ENCODE data around the gene ELANE. TPM values are rescaled to one million over a fixed set of nuclear protein-coding genes. Genes with fewer than 3 reads are reported as not detected.

The ELANE gene
- total and polyA plus RNA-seq, 2 experiments from 2014 or later = 0.81 to 0.83 TPM

- H3K4me2 ChIP-seq = no peak overlapping the region
- no peak overlapping the region for H3K27ac ChIP-seq
- no peak overlapping the region for H3K4me3 ChIP-seq
- no peaks in the 10 kb centered on the region for H3K9me3 ChIP-seq (ENCODE audit: low read depth)
- peaks cover 3% of the 10 kb centered on the region for H3K4me1 ChIP-seq (ENCODE audit: insufficient read depth)
- 97% methylated on average over 8 of the region's 8 CpGs for WGBS (ENCODE audit: low lambda C conversion rate, missing lambda C conversion rate)
- H2AFZ ChIP-seq = no peak overlapping the region
- no peaks in the 10 kb centered on the region for H3K9me2 ChIP-seq (replicated peaks; ENCODE audit: insufficient read depth)
- H3K36me3 ChIP-seq (replicated peaks; ENCODE audit: insufficient read depth, low read depth) = no peaks in the 10 kb centered on the region
- peaks cover 56% of the 10 kb centered on the region for H3K79me2 ChIP-seq
- TF ChIP-seq EZH2 (IDR thresholded peaks at IDR 0.05; ENCODE audit: borderline replicate concordance) (no peak), CTCF (IDR thresholded peaks at IDR 0.05; ENCODE audit: poor library complexity) (no peak)
- no peaks in the 10 kb centered on the region for H3K27me3 ChIP-seq
- peaks cover 27% of the 10 kb centered on the region for H4K20me1 ChIP-seq (ENCODE audit: insufficient read depth, poor library complexity, severe bottlenecking)
- DNase-seq (ENCODE audit: low spot score) = no peak
These were observed 52.4 kb downstream of the ELANE start for GRCh38 chr19:904545-904944.

MicroRNAs within 50 kb of the gene (microRNA counts, 767-probe panel; counts per million panel counts)
- microRNA hsa-miR-3187-3p = not detected

Small RNA genes within 50 kb of the gene (microRNA-seq; reads per million reads assigned to microRNA genes)
- 31.8 reads per million, percentile 46 among the genes with 10 or more reads in this experiment for gene MIR3187
- 8.0 reads per million, percentile 20 among the genes with 10 or more reads in this experiment for gene MIR4745

Small RNA genes within 50 kb of the gene (small RNA-seq; reads per million reads assigned to genes)
- not detected for gene MIR3187
- 0.12 reads per million for gene RNU6-9

Other genes with a start within 250 kb of the ELANE start
- gene POLRMT, start 218.8 kb upstream of the ELANE start, total RNA-seq = 38.7 and 41.9 TPM in 2 replicates
- gene POLRMT, start 218.8 kb upstream of the ELANE start, polyA plus RNA-seq = 59.5 and 60.7 TPM in 2 replicates
- 0.20 TPM in 1 of 2 replicates, not detected in the other for gene FGF22, start 212.4 kb upstream of the ELANE start, total RNA-seq
- gene FGF22, start 212.4 kb upstream of the ELANE start, polyA plus RNA-seq = 0.18 and 0.70 TPM in 2 replicates
- gene RNF126, start 189.1 kb upstream of the ELANE start, total RNA-seq = 42.7 and 43.9 TPM in 2 replicates
- gene RNF126, start 189.1 kb upstream of the ELANE start, polyA plus RNA-seq = 84.7 and 89.6 TPM in 2 replicates
- gene FSTL3, start 175.9 kb upstream of the ELANE start, total RNA-seq = 106 and 131 TPM in 2 replicates
- gene FSTL3, start 175.9 kb upstream of the ELANE start, polyA plus RNA-seq = 171 and 209 TPM in 2 replicates
- gene PRSS57, start 156.9 kb upstream of the ELANE start, total RNA-seq = 0.16 and 2.4 TPM in 2 replicates
- gene PRSS57, start 156.9 kb upstream of the ELANE start, polyA plus RNA-seq = 1.2 TPM in 1 of 2 replicates, not detected in the other
- gene PALM, start 143.4 kb upstream of the ELANE start, total RNA-seq = 27.2 and 34.9 TPM in 2 replicates
- gene PALM, start 143.4 kb upstream of the ELANE start, polyA plus RNA-seq = 22.1 and 23.0 TPM in 2 replicates
- gene MISP, start 101.2 kb upstream of the ELANE start, total RNA-seq = 35.7 and 43.7 TPM in 2 replicates
- 38.4 and 50.9 TPM in 2 replicates for gene MISP, start 101.2 kb upstream of the ELANE start, polyA plus RNA-seq
- 144 and 178 TPM in 2 replicates for gene PTBP1, start 54.9 kb upstream of the ELANE start, total RNA-seq
- 204 and 219 TPM in 2 replicates for gene PTBP1, start 54.9 kb upstream of the ELANE start, polyA plus RNA-seq
- 7.6 and 11.1 TPM in 2 replicates for gene PLPPR3, start 30.3 kb upstream of the ELANE start, total RNA-seq
- 11.4 and 11.7 TPM in 2 replicates for gene PLPPR3, start 30.3 kb upstream of the ELANE start, polyA plus RNA-seq
- not detected in 2 replicates for gene AZU1, start 24.5 kb upstream of the ELANE start, total RNA-seq
- 0.94 TPM in 1 of 2 replicates, not detected in the other for gene AZU1, start 24.5 kb upstream of the ELANE start, polyA plus RNA-seq
- not detected in 2 replicates for gene PRTN3, start 11.3 kb upstream of the ELANE start, total RNA-seq
- gene PRTN3, start 11.3 kb upstream of the ELANE start, polyA plus RNA-seq = not detected in 2 replicates
- gene CFD, start 7.4 kb downstream of the ELANE start, total RNA-seq = 3.3 and 9.0 TPM in 2 replicates
- gene CFD, start 7.4 kb downstream of the ELANE start, polyA plus RNA-seq = 8.2 and 11.2 TPM in 2 replicates
- gene MED16, start 40.9 kb downstream of the ELANE start, total RNA-seq = 24.4 and 32.1 TPM in 2 replicates
- 80.9 and 111 TPM in 2 replicates for gene MED16, start 40.9 kb downstream of the ELANE start, polyA plus RNA-seq
- gene RNU6-9, start 41.2 kb downstream of the ELANE start, total RNA-seq = not detected in 2 replicates
- not detected in 2 replicates for gene RNU6-9, start 41.2 kb downstream of the ELANE start, polyA plus RNA-seq
- gene R3HDM4, start 60.9 kb downstream of the ELANE start, total RNA-seq = 42.2 and 44.1 TPM in 2 replicates
- 86.6 and 88.2 TPM in 2 replicates for gene R3HDM4, start 60.9 kb downstream of the ELANE start, polyA plus RNA-seq
- 1.3 and 1.4 TPM in 2 replicates for gene KISS1R, start 65.0 kb downstream of the ELANE start, total RNA-seq
- 2.1 and 4.2 TPM in 2 replicates for gene KISS1R, start 65.0 kb downstream of the ELANE start, polyA plus RNA-seq
- gene ARID3A, start 73.7 kb downstream of the ELANE start, total RNA-seq = 95.9 and 122 TPM in 2 replicates
- gene ARID3A, start 73.7 kb downstream of the ELANE start, polyA plus RNA-seq = 180 and 203 TPM in 2 replicates
- 57.8 and 60.0 TPM in 2 replicates for gene WDR18, start 132.0 kb downstream of the ELANE start, total RNA-seq
- 160 and 169 TPM in 2 replicates for gene WDR18, start 132.0 kb downstream of the ELANE start, polyA plus RNA-seq
- 0.30 and 0.64 TPM in 2 replicates for gene GRIN3B, start 148.1 kb downstream of the ELANE start, total RNA-seq
- gene GRIN3B, start 148.1 kb downstream of the ELANE start, polyA plus RNA-seq = 0.48 and 0.49 TPM in 2 replicates
- 108 and 169 TPM in 2 replicates for gene TMEM259, start 168.8 kb downstream of the ELANE start, total RNA-seq
- gene TMEM259, start 168.8 kb downstream of the ELANE start, polyA plus RNA-seq = 311 and 383 TPM in 2 replicates
- gene RNU6-2, start 169.2 kb downstream of the ELANE start, total RNA-seq = not detected in 2 replicates
- gene RNU6-2, start 169.2 kb downstream of the ELANE start, polyA plus RNA-seq = not detected in 2 replicates
- gene CNN2, start 174.3 kb downstream of the ELANE start, total RNA-seq = 88.5 and 115 TPM in 2 replicates
- 229 and 247 TPM in 2 replicates for gene CNN2, start 174.3 kb downstream of the ELANE start, polyA plus RNA-seq
- gene ABCA7, start 187.8 kb downstream of the ELANE start, total RNA-seq = 8.2 and 17.8 TPM in 2 replicates
- 26.8 and 38.1 TPM in 2 replicates for gene ABCA7, start 187.8 kb downstream of the ELANE start, polyA plus RNA-seq
- 11.0 and 12.9 TPM in 2 replicates for gene ARHGAP45, start 214.9 kb downstream of the ELANE start, total RNA-seq
- 16.0 and 18.3 TPM in 2 replicates for gene ARHGAP45, start 214.9 kb downstream of the ELANE start, polyA plus RNA-seq
- gene POLR2E, start 243.1 kb downstream of the ELANE start, total RNA-seq = 126 and 170 TPM in 2 replicates
- 326 and 328 TPM in 2 replicates for gene POLR2E, start 243.1 kb downstream of the ELANE start, polyA plus RNA-seq

All from hepatocyte (in vitro differentiated cells).